Measurements from ENCODE around the gene TPH2.

Gene TPH2

DNA sequence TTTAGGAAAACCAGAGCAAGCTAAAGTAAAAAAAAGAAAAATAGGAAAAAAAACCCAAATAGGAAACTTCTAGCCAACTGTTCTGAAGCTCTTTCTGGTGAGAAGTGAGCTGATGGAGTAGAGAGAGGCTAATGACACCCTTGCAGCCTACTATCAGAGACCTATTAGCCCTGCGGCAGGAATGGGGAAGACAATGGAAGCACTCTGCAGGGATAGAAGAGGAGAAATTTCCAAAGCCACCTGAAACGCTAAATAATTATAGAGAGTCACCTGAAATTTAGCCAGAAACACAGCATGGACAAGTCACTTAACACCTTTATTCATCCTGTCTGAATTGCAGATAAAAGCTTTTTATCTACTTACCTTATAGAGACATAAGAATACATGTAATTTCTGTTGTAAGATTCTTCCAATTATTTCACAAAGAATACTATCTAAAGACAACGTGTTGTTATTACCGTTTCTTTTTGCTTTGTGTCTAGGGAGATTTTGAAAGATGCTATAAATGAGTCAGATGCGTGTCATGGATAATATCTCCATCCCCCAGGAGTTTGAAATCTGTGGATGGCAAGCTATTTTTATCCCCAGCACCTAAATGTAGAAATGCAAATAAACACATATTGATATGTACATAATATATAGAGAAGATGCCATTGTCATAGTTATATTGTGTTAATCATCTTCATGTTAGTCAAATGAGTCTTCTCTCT is 138.6 kb downstream of the TPH2 start:
- no peak for DNase-seq (ENCODE audit: low read depth)
- TF ChIP-seq, protein P1, sequence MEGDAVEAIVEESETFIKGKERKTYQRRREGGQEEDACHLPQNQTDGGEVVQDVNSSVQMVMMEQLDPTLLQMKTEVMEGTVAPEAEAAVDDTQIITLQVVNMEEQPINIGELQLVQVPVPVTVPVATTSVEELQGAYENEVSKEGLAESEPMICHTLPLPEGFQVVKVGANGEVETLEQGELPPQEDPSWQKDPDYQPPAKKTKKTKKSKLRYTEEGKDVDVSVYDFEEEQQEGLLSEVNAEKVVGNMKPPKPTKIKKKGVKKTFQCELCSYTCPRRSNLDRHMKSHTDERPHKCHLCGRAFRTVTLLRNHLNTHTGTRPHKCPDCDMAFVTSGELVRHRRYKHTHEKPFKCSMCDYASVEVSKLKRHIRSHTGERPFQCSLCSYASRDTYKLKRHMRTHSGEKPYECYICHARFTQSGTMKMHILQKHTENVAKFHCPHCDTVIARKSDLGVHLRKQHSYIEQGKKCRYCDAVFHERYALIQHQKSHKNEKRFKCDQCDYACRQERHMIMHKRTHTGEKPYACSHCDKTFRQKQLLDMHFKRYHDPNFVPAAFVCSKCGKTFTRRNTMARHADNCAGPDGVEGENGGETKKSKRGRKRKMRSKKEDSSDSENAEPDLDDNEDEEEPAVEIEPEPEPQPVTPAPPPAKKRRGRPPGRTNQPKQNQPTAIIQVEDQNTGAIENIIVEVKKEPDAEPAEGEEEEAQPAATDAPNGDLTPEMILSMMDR (IDR thresholded peaks at IDR 0.05; ENCODE audit: low read depth, low read length, missing control alignments), result no peak
- H3K4me3 ChIP-seq (ENCODE audit: low read depth, low read length), result no peak overlapping the region

- no peak for DNase-seq (ENCODE audit: low read depth)
- TF ChIP-seq, protein P1 (IDR thresholded peaks at IDR 0.05; ENCODE audit: low read depth, low read length, missing control alignments), result no peak
- no peak overlapping the region for H3K4me3 ChIP-seq (ENCODE audit: low read depth, low read length)
Measured at GRCh38 chr12:72081777-72082176, 143.1 kb downstream of the TPH2 start.

Measured in GM12864 (cell line).